Measurements from ENCODE around the gene GHR.

DNA sequence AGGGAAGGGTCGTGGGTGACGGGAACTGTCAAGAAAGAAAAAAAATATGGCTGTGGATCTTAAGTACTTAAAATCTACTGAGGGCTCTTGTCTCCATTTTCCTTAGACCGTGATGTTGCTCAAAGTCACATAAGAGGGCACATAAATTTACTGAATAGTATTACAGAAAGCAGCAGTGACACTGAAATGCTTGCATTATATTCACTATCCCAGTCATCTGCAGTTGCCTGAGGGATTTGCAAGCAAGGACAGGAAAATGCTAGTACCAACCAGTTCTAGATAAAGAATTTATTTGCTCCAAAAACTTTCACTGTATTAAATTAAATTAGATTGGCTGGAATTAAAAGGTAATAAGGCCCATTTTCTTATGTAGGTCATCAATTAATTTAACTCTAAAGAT lies 226.8 kb downstream of the GHR start:
- TF ChIP-seq YY1 (IDR thresholded peaks at IDR 0.05; ENCODE audit: insufficient read depth, insufficient read length) (no peak), ZNF274 (IDR thresholded peaks at IDR 0.05; ENCODE audit: low read depth, low read length) (no peak), SUZ12 (IDR thresholded peaks at IDR 0.05; ENCODE audit: extremely low read depth, insufficient read depth, insufficient read length) (no peak)

All from NT2/D1 (cell line).